Right renal pelvis (tissue), 4 donors: ENCODE data around the gene STK32B. TPM values are rescaled to one million over a fixed set of nuclear protein-coding genes. Genes with fewer than 3 reads are reported as not detected.

Source experiments
- DNase-seq, 4 donors: peaks; one replicate each; pipeline ENCODE4 v3.0.0-alpha.2; 2013; ENCODE audit warnings: low read depth in 4 of 4, low spot score in 3 of 4, missing footprints in 1 of 4
- polyA plus RNA-seq, 4 donors: library from polyadenylated mRNA; unstranded; fragments of 120-200 nt; gene quantifications; one replicate each; pipeline ENCODE4 v1.2.1, GENCODE V29; 2013; ENCODE audit not compliant: insufficient read length in 4 of 4

Gene STK32B
- polyA plus RNA-seq, 4 donors: 8.9 to 13.5 (median 9.7) TPM

DNA sequence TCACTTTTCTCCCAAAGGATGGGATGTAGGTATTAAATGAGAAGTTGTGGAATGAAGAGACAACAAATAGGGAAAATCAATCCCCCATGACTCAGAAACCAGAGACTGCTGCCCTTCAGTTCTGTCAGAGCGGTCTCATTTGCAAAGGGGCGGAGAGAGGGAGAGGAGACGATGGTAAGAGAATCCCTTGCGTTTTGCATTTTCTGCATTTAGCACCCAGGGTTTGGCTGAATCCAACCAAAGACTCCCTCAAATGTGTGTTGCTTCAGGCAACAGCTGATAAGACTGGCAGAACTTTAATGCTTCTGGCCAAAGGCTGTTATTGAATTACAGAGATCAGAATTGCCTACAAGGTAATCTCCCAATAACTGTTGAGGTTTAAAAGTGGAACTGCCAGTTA is 426.9 kb downstream of the STK32B start:
- no peak for DNase-seq

DNA sequence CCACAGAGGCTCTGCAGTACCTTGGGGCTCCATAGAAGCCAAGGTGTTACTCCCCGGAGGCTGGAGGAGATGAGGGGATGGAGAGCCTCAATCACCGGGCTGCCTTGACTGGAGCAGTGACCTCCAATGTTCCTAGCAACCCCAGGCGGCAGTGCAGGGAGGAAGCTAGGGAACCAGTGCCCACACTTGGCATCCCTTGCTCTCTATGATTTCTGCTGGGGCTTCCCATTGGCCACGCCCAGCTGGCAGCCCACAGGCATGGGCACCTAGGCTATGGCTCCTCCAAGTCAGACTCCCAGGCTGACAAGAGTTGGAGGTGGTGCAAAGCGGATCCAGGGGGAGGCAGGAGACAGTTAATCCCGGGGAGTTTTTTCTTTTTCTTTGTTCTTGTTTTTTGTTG is 427.4 kb downstream of the STK32B start:
- DNase-seq: no peak

DNA sequence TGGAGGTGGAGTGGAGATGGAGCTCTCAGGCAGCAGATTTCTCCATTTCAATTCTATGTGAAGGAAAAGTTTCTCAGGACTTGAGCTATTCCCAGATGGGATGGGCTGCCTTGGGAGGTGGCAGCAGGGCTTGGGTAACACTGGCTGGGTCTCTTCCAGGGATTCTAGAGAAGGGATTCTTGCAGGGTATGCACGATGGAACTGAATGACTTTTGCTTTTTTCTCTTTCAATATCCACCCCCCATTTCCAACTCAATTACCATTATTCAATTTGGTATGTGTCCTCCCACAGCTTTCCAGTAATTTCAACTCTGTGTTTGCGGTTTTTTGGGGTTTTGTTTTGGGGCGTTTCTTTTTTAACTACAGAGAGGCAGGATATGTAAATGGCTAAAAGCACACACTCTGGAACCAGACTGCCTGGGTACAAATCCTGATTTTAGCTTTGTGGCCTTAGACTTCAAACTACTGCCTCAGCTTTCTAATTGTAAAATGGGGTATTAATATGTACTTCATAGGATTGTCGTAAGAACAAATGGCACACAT is 428.3 kb downstream of the STK32B start:
- no peak for DNase-seq

DNA sequence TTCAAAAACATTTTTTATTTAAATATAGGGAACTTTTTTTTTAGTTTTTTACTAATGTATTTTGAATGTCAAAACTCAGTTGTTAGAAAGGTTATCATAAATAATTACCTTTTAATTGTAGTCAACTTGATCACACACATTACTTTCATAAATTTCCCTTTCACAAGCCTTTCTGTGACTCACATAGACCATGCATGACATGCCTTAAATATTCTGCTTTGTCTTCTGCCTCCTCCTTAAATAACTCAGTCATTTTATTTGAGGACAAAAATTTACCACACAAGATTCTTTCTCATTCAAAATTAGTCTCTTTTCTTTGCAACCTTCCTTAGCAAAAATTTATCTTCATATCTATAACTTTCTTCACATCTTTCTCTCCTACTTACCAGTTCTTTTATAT is 437.1 kb downstream of the STK32B start:
- DNase-seq: no peak

DNA sequence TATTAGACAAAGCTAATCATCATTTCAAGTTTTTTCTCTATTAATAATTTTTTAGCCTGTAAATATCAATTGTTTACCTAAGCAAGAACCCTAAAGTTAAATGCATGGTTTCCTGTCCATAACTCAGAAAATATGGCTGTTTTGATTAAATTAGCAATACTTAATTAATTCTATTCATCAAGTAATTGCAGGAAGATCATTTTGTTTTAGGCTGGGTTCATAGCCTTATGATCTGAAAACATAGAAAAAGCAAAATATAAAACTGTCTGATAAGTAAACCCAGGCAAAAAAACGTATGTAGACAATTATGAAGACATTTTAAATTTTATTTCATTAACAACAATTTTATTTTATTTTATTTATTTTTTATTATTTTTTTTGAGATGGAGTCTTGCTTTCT is 438.0 kb downstream of the STK32B start:
- DNase-seq: no peak

DNA sequence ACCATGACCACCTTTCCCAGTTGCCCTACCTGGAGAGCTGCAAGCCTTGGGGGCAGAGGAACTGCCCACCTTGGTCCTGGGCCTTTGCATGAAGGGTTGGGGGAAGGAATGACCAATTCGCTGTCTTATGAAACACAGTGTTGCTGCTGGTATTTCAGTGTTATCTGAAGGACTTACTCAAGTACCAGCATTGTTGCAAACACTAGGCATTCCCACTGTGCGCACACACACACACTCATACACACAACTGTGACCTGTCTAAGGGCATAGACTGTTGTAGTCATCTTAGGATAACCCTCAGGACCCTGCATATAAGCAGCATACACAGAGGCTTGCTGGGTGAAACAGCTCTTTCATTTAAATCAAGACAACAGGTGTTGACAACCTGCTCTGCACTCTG is 446.2 kb downstream of the STK32B start:
- no peak for DNase-seq

DNA sequence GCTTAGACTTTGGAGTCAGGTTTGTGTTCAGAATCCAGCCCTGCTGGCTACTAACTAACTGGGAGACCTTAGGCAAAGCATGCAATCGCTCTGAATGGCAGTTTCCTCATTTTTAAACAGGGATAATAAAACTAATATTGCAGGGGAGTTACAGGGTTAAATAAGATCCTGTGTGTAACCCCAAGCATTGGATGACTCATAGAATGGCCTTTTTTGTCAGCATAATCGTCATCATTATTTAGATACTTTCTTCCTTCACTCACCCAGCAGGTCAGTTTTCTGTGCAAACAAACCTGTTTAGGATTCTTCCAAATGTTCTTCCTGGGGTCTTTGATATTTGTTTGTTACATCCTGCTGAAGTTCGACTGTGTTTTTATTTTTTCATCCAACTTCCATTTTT is 448.9 kb downstream of the STK32B start:
- DNase-seq: no peak

DNA sequence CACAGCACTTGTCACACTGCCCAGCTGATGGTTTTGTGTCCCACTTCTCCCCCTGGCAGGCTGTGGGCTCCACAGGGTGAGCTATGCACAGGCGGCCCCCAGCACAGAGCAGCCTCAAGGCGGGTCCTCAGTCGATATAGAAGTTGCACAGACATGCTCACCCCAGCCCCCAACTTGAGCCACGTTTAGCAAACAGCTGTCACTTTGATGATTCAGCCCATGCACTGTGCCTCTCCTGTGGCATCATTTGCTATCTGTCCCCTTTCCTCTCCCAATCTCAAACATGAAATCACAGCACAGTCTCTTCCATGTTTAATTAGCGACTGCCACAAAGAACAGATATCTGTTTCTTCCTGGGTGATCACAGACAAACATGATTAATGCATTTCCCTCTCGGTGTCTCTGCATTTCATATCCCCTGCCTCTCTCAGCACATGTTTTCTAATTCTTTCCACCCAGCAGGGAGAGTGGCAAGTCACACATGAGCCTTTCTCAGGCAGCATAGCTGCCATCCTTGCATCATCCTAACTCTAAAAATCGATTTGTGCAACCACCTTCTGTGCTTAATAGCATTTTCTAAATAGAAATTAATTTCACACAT is 452.2 kb downstream of the STK32B start:
- DNase-seq: no peak

DNA sequence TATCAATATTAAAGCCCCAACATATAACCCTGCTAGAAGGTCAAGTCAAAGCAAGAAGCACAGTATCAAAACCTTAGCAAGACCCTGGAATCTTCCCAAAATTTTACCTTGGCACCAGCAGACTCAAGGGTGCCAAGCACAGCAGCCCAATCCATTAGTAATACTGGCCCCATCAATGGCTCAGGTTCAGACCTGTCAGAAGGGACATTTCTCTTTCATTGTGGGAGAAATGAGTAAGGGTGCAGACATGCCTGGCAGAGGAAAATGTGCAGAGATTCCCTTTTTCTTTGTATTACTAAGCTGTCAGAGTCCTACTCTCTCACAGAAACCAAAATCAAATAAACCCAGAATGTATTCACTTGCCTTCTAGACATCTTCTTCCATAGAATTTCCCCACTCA is 453.2 kb downstream of the STK32B start:
- DNase-seq: no peak

DNA sequence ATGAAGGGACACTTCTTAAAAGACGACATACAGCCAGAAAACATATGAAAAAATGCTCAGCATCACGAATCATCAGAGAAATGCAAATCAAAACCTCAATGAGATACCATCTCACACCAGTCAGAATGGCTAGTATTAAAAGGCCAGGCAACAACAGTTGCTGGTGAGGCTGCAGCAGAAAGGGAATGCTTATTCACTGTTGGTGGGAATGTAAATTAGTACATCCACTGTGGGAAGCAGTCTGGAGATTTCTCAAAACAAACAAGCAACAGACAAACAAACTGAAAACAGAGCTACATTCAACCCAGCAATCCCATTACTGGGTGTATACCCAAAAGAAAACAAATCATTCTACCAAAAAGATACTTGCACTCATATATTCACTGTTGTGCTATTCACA is 459.2 kb downstream of the STK32B start:
- DNase-seq: no peak

DNA sequence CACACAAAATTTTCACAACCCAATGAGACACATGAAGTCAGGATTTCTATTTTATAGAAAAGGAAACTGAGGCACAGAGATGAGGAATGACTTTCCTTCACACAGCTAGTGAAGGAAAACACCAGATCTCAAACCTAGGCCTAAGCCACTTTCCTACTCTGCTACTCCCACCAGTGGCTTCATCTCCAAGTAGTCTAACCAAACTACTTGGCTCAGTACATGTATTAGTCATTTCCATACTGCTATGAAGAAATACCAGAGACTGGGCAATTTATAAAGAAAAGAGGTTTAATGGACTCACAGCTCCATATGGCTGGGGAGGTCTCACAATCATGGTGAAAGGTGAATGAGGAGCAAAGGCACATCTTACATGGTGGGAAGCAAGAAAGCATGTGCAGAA is 460.5 kb downstream of the STK32B start:
- DNase-seq: no peak

DNA sequence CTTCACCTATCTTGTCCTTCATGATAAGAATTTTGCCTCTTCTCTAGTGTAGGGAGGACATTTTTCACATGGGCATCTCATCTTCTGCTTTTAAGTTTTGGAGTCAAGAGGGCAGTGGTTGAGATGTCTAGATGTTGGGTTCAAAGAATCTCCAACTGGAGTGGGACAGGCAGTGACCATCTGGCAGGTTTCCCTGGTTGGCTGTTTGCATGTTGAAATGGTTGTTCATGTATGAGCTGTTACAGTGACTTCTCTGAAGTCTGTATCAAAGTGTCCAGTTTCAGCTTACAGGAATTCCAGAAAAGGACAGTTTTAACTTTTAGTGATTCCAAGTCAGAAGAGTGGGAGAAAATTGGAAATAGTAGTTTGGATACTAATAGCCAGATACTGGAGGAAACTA is 464.4 kb downstream of the STK32B start:
- no peak for DNase-seq

DNA sequence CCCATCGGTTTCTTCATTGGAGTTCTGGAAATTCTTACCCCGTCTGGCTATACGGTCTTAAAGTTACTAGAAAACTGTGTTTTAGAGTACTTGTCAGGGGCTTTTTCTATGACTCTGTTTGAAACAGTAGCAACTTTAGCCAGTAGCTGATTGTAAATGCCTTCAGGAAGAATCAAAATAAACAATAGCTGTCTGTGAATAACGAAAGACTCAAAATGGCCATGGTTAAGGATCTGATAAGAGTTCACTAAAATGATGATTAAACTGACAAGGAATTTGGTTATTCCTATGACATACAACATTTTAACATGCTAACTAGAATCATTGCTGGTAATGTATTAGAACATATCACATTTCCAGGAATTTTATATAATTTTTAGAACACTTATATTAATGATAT is 466.1 kb downstream of the STK32B start:
- DNase-seq: no peak

DNA sequence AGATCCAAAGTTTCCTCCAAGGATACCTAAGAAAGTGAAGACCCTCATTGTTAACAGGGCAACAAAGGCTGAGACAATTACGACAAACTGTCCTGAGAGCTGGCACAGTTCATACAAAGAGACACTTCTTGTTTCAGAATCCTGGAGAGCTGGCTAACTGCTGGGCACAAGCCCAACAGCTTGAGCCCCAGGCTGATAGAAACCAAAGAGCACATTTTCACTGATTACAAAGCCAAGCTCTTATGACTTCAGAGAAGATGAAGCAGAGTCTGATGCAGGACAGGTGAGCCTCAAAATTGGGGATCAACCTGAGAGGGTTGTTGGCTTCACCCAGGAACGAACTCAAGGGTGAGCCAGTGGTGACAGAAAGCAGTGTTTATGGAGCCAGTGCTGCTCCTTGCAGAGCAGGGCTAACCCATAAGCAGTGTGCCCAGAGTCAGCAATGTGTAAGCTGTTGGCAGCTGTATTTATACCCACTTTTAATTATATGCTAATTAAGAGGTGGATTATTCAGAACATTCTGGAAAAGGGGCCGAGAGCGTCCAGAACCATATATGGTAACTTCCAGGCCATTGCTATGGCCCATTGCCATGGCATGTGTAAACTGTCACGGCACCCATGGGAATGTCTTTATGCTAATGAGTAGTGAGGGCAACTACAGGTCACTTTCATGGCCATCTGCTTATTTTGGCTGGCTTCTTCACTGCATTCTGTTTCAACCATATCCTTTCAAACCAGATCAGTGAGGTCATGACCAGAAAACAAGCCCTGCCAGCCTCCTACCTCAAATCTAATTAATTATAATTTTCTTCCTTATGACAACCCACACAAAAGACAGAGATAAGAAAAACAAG is 473.4 kb downstream of the STK32B start:
- no peak for DNase-seq

DNA sequence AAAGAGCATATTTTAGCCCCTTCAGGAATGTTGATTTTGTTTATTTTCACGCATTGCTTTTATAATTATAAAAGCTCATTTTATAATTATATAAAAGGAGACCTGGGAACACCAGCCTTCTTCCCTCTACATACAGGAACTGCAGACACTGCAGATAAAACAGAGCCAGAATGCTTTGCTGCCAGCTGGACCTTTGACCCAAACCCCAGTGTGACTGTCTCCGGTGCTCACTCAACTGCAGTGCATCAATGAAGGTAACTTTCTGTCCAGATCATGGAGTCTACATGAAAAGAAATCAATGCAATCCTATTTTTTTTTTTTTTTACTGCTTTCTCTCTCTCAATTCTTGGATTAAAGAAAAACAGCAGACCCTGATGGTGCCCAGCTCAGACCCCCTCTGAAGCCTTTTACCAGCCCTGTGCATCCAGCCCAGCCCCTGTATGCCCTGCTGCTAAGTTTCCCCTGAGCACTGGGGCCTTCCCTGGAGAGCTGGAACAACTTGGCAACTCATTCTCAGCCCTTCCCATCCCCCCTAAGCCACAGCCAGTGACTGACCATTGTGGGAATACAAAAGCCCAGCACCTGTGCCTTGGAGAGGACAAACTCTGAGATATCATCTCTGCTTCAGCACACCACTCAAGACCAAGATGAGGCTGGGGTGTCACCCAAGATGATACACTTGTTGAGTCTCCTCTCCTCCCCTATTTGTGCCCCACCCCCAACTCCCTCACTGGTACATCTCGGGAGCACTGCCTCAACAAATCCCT is 475.0 kb downstream of the STK32B start:
- DNase-seq: no peak

DNA sequence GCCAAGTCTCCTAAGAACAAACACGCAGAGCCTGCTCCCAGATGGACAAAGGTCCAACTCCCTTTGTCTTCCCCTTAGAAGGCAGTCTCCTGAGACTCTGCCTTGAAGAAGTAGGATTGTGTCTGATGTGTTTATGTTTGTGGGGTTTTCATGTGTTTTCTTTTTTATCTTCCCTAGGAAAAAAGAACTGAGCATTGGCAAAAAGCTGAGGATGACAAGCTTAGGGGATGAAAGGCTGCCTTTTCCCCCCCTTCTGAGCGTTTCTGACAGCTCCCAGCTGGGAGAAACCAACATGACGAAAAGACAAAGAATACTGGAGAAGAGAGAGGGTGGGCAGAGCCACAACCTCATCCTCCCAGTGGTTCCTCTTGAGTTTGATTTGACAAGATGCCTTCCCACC is 475.9 kb downstream of the STK32B start:
- no peak for DNase-seq

DNA sequence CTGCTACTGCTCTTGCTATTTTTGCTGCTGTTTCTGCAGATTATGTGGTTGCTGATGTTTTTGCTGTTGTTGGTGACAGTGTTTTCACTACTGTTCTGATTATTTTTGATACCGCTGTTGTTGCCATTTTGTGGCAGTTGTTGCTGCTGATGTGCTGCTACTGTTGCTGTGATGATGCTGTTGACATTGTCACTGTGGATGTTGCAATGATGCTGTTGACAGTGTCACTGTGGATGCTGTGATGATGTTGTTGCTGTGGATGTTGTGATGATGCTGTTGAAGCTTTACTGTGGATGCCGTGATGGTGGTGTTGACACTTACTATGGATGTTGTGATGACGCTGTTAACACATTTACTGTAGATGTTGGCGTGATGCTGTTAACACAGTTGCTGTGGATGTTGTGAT is 476.8 kb downstream of the STK32B start:
- DNase-seq: no peak

DNA sequence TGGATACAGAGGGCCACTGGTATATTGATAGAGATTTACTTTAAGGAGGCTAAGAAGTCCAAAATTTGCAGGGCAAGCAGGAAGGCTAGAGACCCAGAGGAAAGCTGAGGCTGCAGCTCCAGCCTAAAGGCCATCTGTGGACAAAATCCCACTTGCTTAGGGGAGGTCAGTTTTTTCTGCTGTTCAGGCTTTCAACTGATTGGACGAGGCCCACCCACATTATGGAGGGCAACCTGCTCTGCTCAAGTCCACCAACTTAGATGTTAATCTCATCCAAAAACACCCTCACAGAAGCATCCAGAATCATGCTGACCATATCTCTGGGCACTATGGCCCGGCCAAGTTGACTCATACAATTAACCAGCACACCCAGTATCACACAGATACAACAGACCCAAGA is 480.8 kb downstream of the STK32B start:
- DNase-seq: no peak

DNA sequence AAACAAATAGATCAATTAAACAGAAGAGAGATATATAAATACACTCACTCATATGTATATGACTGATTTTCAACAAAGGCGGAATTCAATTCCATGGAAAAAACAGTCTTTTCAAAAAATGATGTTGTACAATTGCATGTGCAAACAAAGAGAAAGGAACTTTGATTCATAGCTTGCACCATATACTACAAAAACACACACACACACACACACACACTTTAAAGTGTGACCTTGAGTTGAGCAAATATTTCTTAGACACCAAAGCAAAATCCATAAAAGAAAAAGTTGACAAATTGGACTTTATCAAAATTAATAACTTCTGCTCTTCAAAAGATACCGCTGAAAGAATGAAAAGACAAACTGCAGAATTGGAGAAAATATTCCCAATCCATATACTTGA is 488.3 kb downstream of the STK32B start:
- DNase-seq: no peak

DNA sequence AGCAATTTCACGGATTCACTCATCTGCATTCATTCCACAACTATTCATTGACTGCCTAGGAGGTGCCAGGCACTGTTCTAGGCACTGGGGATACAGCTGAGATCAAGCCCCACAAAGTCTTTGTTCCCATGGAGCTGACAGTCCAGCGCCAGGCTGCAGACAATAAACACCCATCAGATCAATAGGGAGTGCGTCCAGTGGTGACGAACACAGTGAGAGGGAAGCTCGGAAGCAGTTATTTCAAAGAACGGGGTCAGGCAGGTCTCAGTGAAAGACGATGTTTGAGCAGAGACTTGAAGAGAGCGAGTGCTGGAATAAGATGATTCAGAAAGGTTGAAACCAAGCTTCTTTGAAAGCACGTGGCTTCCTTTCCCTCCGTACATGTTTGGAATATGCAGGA is 489.9 kb downstream of the STK32B start:
- no peak for DNase-seq

DNA sequence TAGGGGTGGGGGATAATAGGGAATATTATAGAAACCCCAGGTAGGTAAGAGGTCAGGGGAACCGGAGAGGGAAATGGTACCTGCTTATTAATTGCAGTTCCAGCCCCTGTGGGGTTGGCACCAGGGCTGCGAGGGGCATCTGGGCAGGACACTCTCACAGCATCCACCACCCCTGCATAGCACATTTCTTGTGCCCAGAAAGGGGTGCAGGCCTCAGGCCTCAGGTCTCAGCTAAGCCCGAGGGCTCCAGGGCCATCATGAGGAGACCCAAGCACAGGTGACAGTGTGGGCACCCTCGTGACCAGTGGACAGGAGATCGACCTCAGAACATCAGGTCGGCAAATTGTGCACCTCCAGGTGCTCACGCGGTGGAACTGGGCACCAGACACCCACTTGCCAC is 492.4 kb downstream of the STK32B start:
- no peak for DNase-seq
